A549 (cell line): Measurements from ENCODE around the gene CBFA2T3. TPM values are rescaled to one million over a fixed set of nuclear protein-coding genes. Genes with fewer than 3 reads are reported as not detected.

Experiments used
- ATAC-seq, 2 experiments: fragments of 200-7000 bp in 1 of 2; fragments of >200 bp in 1 of 2; cut with Nextera tagmentation in 1 of 2; cut with Tn5 transposase in 1 of 2; 3 replicates each; pipeline versions ENCODE4 v1.8.0 to v1.9.1; 2018 to 2020; ENCODE audit warnings: mild to moderate bottlenecking in 1 of 2, moderate library complexity in 1 of 2
- CTCF ChIA-PET: fragments of 300-600 bp; sonication (Branson Sonifier 250); formaldehyde crosslinking; extraction: SDS; loops from one replicate; lab custom pipeline; 2021; ENCODE audit warnings: antibody characterized with exemption, inconsistent platforms; lab: Yijun Ruan, JAX
- POLR2A ChIA-PET: fragments of 350-600 bp; formaldehyde crosslinking; extraction: SDS; loops from one replicate; lab custom pipeline; 2021; ENCODE audit warnings: antibody characterized with exemption, inconsistent platforms; lab: Yijun Ruan, JAX
- DNase-seq, 2 experiments: peaks; one replicate each; pipeline versions ENCODE4 v3.0.0 to v3.0.0-alpha.2; 2011 to 2016; ENCODE audit warnings: low read depth in 1 of 2, low spot score in 1 of 2
- FAIRE-seq: peaks from 2 replicates; lab custom pipeline; 2011; peaks lifted over from hg19 to GRCh38; lab: Jason Lieb, UNC
- H3K27ac ChIP-seq, 2 experiments: fragments of >200 bp; sonication (Bioruptor Twin); formaldehyde crosslinking; 3 replicates each; pipeline ENCODE4 v1.5.1; 2016 to 2017
- H3K4me1 ChIP-seq: fragments of >200 bp; sonication (Bioruptor Twin); formaldehyde crosslinking; 3 replicates; pipeline ENCODE4 v1.6.1; 2016
- H3K4me2 ChIP-seq: fragments of >200 bp; sonication (Bioruptor Twin); formaldehyde crosslinking; 3 replicates; pipeline ENCODE4 v1.6.1; 2016
- H3K4me3 ChIP-seq: fragments of >200 bp; sonication (Bioruptor Twin); formaldehyde crosslinking; 3 replicates; pipeline ENCODE4 v1.5.1; 2016
- H3K9me3 ChIP-seq: fragments of >200 bp; sonication (Bioruptor Twin); formaldehyde crosslinking; 3 replicates; pipeline ENCODE4 v1.6.1; 2016
- ATOH8 ChIP-seq: fragments of 250-450 bp; sonication (Bioruptor Pico); IDR thresholded peaks from 2 replicates; pipeline ENCODE4 v1.5.0; 2020; ENCODE audit warnings: low read depth, mild to moderate bottlenecking, moderate library complexity
- CHD4 ChIP-seq: fragments of 200-600 bp; sonication (generic); IDR thresholded peaks from 2 replicates; pipeline ENCODE4 v1.6.1; 2016; ENCODE audit warnings: antibody characterized with exemption, mild to moderate bottlenecking, borderline replicate concordance
- E2F6 ChIP-seq: IDR thresholded peaks from 2 replicates; pipeline ENCODE4 v1.6.1; 2012; ENCODE audit warnings: low read depth, borderline replicate concordance
- ELK1 ChIP-seq: fragments of 150-350 bp; IDR thresholded peaks from 2 replicates; pipeline ENCODE4 v1.6.1; 2014; ENCODE audit warnings: low read depth, mild to moderate bottlenecking, low read length
- ESRRA ChIP-seq: fragments of 150-350 bp; IDR thresholded peaks from 2 replicates; pipeline ENCODE4 v1.6.1; 2014; ENCODE audit warnings: mild to moderate bottlenecking, low read length, borderline replicate concordance
- FOSB ChIP-seq: fragments of 250-450 bp; sonication (Bioruptor Pico); IDR thresholded peaks from 2 replicates; pipeline ENCODE4 v1.5.0; 2020; ENCODE audit warnings: mild to moderate bottlenecking, moderate library complexity
- GATA3 ChIP-seq: IDR thresholded peaks from 2 replicates; pipeline ENCODE4 v1.6.1; 2012; ENCODE audit warnings: borderline replicate concordance
- HEYL ChIP-seq: fragments of 250-450 bp; sonication (Bioruptor Pico); IDR thresholded peaks from 2 replicates; pipeline ENCODE4 v1.8.0; 2021; ENCODE audit warnings: mild to moderate bottlenecking, moderate library complexity
- JUNB ChIP-seq: fragments of >200 bp; sonication (Bioruptor Twin); formaldehyde crosslinking; IDR thresholded peaks from 2 replicates; pipeline ENCODE4 v1.6.1; 2016
- KDM5A ChIP-seq: fragments of 200-600 bp; sonication (generic); IDR thresholded peaks from 2 replicates; pipeline ENCODE4 v1.6.1; 2016; ENCODE audit warnings: antibody characterized with exemption, mild to moderate bottlenecking
- MAFK ChIP-seq: fragments of 450-650 bp; IDR thresholded peaks from 2 replicates; pipeline ENCODE4 v1.6.1; 2014; ENCODE audit not compliant: partially characterized antibody
- MAZ ChIP-seq: fragments of 150-350 bp; IDR thresholded peaks from 2 replicates; pipeline ENCODE4 v1.6.1; 2014; ENCODE audit warnings: antibody characterized with exemption, low read depth, low read length, borderline replicate concordance
- PHF8 ChIP-seq: fragments of 200-600 bp; sonication (generic); IDR thresholded peaks from 2 replicates; pipeline ENCODE4 v1.6.1; 2016; ENCODE audit warnings: low read depth, mild to moderate bottlenecking, antibody characterized with exemption, moderate library complexity, borderline replicate concordance
- POLR2A ChIP-seq: IDR thresholded peaks from 2 replicates; pipeline ENCODE4 v1.6.1; 2012; ENCODE audit warnings: mild to moderate bottlenecking, low read length
- POLR2AphosphoS2 ChIP-seq: conservative IDR thresholded peaks from 2 replicates; pipeline ENCODE4 v1.6.1; 2012; ENCODE audit warnings: low read length, improper control_type of control experiment, inconsistent platforms
- RCOR1 ChIP-seq: fragments of 150-350 bp; IDR thresholded peaks from 2 replicates; pipeline ENCODE4 v1.6.1; 2014; ENCODE audit warnings: antibody characterized with exemption, low read length, low read depth
- TFCP2L1 ChIP-seq: fragments of 250-450 bp; sonication (Bioruptor Pico); IDR thresholded peaks from 2 replicates; pipeline ENCODE4 v1.5.0; 2021; ENCODE audit warnings: mild to moderate bottlenecking
- ZFP36 ChIP-seq: fragments of 450-650 bp; IDR thresholded peaks from 2 replicates; pipeline ENCODE4 v1.6.1; 2014; ENCODE audit warnings: borderline replicate concordance; ENCODE audit not compliant: partially characterized antibody
- WGBS: methylation state at CpG from one replicate; pipeline ENCODE4 v1.1.6; 2017; ENCODE audit errors: missing lambda C conversion rate; 5-methylcytosine and 5-hydroxymethylcytosine counted together
- polyA plus RNA-seq, 4 experiments: library from polyadenylated mRNA; depleted of rRNA in 3 of 4; stranded (reverse); fragments of >200 nt; fragmentation: RNase III in 1 of 4; extraction: RNeasy Plus Mini Kit Qiagen cat#74134 plus additional on column Dnase treatment in 1 of 4; gene quantifications; 2 replicates in 3 of 4; 3 replicates in 1 of 4; pipeline ENCODE4 v1.2.3, GENCODE V29; 2011 to 2017
- TF ChIP-seq, protein P1 (sequence below): IDR thresholded peaks from 2 replicates; pipeline ENCODE4 v1.6.1; 2012
- TF ChIP-seq, protein P2 (sequence below): fragments of 450-650 bp; IDR thresholded peaks from 2 replicates; pipeline ENCODE4 v1.6.1; 2014; ENCODE audit warnings: antibody characterized with exemption

The CBFA2T3 gene
- polyA plus RNA-seq, 2 of the 4 experiments (the other 2 are of a cell fraction): 0.08 TPM; not detected in 1

DNA sequence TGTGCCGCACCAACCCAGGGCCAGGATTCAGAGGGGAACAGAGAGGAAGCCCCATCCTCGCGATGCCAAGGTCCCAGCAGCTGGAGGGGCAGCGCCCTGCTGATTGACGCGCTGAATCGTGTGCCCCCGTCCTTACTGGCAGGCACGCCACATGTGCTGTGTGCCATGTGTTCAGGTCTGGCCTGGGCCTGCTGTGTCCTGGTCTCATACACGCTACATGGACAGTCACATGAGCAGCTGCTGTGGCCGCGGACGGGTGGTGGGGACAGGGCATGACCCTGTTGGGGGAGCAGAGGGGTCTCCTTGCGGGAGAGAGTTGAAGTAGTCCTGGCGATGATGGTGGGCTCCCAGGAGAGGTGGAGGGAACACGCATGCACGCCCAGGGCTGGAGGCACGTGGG is 18.0 kb downstream of the CBFA2T3 start:
- Histone ChIP-seq H3K9me3 (no peaks in the 10 kb centered on the region), H3K27ac (no peak overlapping the region), H3K4me1 (no peaks in the 10 kb centered on the region), H3K4me2 (no peak overlapping the region), H3K4me3 (no peak overlapping the region)
- FAIRE-seq (no peak), ATAC-seq (no peak), DNase-seq (no peak)
- CTCF ChIA-PET: interaction anchor here (0.5 kb wide), 1 partner anchor 296 kb away, joined by 5 read pairs; no protein-coding TSS in a partner anchor
- POLR2A ChIA-PET: no interaction called here
- 80% methylated on average over 18 of the region's 18 CpGs for WGBS
- TF ChIP-seq KDM5A: no peak
- no peak for TF ChIP-seq POLR2AphosphoS2

DNA sequence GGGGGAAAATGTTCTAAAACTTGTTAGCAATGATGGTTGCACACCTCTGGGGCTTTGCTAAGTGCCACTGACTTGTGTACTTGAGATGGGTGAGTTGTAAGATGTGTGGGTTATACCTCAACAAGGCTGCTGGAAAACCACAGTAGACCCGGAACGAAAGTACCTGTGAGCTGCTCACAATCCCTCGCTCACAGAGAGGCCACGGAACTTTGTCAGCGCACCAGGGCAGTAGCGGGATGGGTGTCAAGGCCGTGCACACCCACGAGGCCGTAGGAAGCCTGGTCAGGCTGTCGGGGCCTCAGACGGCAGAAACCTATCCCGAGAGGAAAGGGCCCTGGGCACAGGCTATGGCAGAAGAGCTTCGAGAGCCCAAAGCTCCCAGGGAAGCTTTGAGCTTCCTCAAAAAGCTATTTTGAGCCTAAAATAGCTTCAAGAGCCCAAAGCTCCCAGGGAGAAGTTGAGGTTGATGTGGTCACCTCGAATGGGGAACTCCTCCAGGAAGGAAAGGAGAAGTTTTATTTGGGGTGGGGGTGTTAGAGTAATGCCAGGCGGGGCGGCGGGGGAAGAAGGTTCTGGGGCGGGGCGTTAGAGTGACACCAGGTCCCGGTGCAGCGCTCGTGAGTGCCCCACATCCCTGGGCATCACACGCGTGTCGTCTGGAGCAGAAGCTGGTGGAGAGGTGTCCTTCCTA is 19.0 kb downstream of the CBFA2T3 start:
- ATAC-seq: no peak
- POLR2A ChIA-PET: no interaction called here
- Histone ChIP-seq H3K4me2 (no peak overlapping the region), H3K4me1 (no peaks in the 10 kb centered on the region), H3K27ac (no peak overlapping the region), H3K4me3 (no peak overlapping the region), H3K9me3 (no peaks in the 10 kb centered on the region)
- CTCF ChIA-PET: interaction anchor here (1.2 to 2.3 kb wide), 2 partner anchors 10 to 14 kb away, joined by 3 to 10 read pairs; no protein-coding TSS in a partner anchor
- 49% methylated on average over 21 of the region's 25 CpGs for WGBS
- FAIRE-seq: no peak
- no peak for TF ChIP-seq CHD4
- TF ChIP-seq, protein P1, sequence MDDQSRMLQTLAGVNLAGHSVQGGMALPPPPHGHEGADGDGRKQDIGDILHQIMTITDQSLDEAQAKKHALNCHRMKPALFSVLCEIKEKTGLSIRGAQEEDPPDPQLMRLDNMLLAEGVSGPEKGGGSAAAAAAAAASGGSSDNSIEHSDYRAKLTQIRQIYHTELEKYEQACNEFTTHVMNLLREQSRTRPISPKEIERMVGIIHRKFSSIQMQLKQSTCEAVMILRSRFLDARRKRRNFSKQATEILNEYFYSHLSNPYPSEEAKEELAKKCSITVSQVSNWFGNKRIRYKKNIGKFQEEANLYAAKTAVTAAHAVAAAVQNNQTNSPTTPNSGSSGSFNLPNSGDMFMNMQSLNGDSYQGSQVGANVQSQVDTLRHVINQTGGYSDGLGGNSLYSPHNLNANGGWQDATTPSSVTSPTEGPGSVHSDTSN: no peak
- no peak for TF ChIP-seq ELK1
- no peak for DNase-seq

- TF ChIP-seq E2F6 (no peak), MAZ (no peak), MAFK (no peak), RCOR1 (no peak), JUNB (no peak)
- H3K27ac ChIP-seq: no peak overlapping the region
- H3K4me3 ChIP-seq: no peak overlapping the region
- 48% methylated on average over 5 of the region's 9 CpGs for WGBS
- no peaks in the 10 kb centered on the region for H3K9me3 ChIP-seq
- ATAC-seq (no peak), FAIRE-seq (no peak), DNase-seq (no peak)
- ChIA-PET POLR2A (no interaction called here), CTCF (interaction anchor here (0.6 to 2.3 kb wide), 3 partner anchors 9 to 557 kb away, joined by 3 to 10 read pairs (median 3); no protein-coding TSS in a partner anchor)
- H3K4me2 ChIP-seq: no peak overlapping the region
- no peaks in the 10 kb centered on the region for H3K4me1 ChIP-seq
Measured at GRCh38 chr16:88957433-88957767, 19.6 kb downstream of the CBFA2T3 start.

GRCh38 chr16:88956546-88957432 is 20.2 kb downstream of the CBFA2T3 start:
- CTCF ChIA-PET: interaction anchor here (0.6 to 2.3 kb wide), 3 partner anchors 8 to 558 kb away, joined by 3 to 10 read pairs (median 3); no protein-coding TSS in a partner anchor
- no peaks in the 10 kb centered on the region for H3K4me1 ChIP-seq
- FAIRE-seq (no peak), DNase-seq (no peak), ATAC-seq (no peak)
- no peak overlapping the region for H3K4me3 ChIP-seq
- no peaks in the 10 kb centered on the region for H3K9me3 ChIP-seq
- WGBS: 50% methylated on average over 26 of the region's 33 CpGs
- no peak overlapping the region for H3K27ac ChIP-seq
- H3K4me2 ChIP-seq: no peak overlapping the region
- POLR2A ChIA-PET: no interaction called here
- no peak for TF ChIP-seq E2F6
- no peak for TF ChIP-seq MAFK
- no peak for TF ChIP-seq ZFP36
- TF ChIP-seq TFCP2L1 (CRISPR knock-in tag): no peak
- no peak for TF ChIP-seq HEYL (CRISPR knock-in tag)
- TF ChIP-seq ESRRA: no peak
- no peak for TF ChIP-seq GATA3
- no peak for TF ChIP-seq POLR2A
- TF ChIP-seq, protein P2, sequence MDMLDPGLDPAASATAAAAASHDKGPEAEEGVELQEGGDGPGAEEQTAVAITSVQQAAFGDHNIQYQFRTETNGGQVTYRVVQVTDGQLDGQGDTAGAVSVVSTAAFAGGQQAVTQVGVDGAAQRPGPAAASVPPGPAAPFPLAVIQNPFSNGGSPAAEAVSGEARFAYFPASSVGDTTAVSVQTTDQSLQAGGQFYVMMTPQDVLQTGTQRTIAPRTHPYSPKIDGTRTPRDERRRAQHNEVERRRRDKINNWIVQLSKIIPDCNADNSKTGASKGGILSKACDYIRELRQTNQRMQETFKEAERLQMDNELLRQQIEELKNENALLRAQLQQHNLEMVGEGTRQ: no peak
- no peak for TF ChIP-seq ATOH8 (CRISPR knock-in tag)
- no peak for TF ChIP-seq PHF8
- no peak for TF ChIP-seq FOSB (CRISPR knock-in tag)
